ENCODE data around the gene CSNK2B. TPM values are rescaled to one million over a fixed set of nuclear protein-coding genes. Genes with fewer than 3 reads are reported as not detected.

CSNK2B gene
- total RNA-seq, 4 donors from 2014 or later = 381 to 429 (median 403) TPM

DNA sequence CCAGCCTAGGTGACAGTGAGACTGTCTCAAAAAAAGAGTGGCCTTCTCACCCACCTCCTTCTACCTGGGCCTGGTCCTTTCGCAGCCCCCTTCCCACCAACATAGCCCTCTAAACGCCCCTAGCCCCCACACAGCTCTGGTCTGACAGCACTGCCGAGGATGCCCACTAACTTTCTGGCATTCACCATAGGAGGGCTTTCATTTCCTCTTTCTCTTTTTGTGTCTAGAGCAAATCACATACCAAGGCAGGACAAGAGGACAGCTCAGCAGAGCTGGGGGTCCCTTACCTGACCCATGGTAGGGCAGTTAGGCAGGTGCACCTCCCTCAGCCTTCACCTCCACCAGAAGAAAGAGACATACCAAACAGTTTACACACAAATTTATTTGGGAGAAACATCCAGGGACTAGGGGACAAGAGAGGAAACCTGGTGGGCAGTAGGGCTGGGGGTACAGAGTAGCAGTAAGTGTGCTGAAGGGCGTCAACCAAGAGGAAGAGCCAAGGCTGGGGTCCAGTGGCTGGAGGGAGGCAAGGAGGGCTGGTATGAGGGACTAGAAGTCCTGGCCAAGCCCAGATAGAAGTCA, 10.5 kb downstream of the CSNK2B start:
- H3K27me3 ChIP-seq = no peaks in the 10 kb centered on the region
- TF ChIP-seq POLR2A (IDR thresholded peaks at IDR 0.05) (no peak), EP300 (IDR thresholded peaks at IDR 0.05) (no peak), CTCF (IDR thresholded peaks at IDR 0.05) (no peak), POLR2AphosphoS5 (IDR thresholded peaks at IDR 0.05) (no peak)
- no peak overlapping the region for H3K27ac ChIP-seq
- peaks cover 24% of the 10 kb centered on the region for H3K36me3 ChIP-seq
- no peak for DNase-seq (ENCODE audit: low spot score in 2 of 2)
- 82% methylated on average over 4 of the region's 4 CpGs for whole genome bisulfite sequencing
- no peaks in the 10 kb centered on the region for H3K9me3 ChIP-seq
- peaks cover 11% of the 10 kb centered on the region for H3K4me1 ChIP-seq
- H3K4me3 ChIP-seq = no peak overlapping the region

DNA sequence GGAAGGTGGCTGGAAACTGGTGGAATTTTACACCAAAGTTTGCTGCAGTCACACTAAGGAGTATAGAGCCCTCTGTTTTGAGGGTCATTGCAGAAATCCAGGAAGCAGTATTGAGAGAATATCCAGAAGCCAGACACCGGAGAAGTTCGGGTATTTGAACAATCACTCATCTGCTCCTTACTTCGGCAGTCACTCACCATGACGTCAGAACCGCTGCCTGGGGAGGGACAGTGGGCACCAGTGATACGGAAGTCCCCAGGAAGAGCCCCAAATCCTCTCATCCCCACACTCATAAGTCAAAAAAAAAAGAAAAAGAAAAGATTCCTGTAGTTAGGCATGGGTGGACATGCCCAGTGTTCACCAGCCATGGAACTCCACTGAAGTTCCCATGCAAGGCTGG, 11.0 kb downstream of the CSNK2B start:
- Histone ChIP-seq H3K4me3 (no peak overlapping the region), H3K27ac (no peak overlapping the region), H3K27me3 (no peaks in the 10 kb centered on the region), H3K36me3 (peaks cover 19% of the 10 kb centered on the region), H3K4me1 (peaks cover 15% of the 10 kb centered on the region), H3K9me3 (no peaks in the 10 kb centered on the region)
- DNase-seq (ENCODE audit: low spot score in 2 of 2) = no peak
- 71% methylated on average over 6 of the region's 6 CpGs for WGBS
- TF ChIP-seq POLR2AphosphoS5 (IDR thresholded peaks at IDR 0.05) (no peak), POLR2A (IDR thresholded peaks at IDR 0.05) (no peak)

DNA sequence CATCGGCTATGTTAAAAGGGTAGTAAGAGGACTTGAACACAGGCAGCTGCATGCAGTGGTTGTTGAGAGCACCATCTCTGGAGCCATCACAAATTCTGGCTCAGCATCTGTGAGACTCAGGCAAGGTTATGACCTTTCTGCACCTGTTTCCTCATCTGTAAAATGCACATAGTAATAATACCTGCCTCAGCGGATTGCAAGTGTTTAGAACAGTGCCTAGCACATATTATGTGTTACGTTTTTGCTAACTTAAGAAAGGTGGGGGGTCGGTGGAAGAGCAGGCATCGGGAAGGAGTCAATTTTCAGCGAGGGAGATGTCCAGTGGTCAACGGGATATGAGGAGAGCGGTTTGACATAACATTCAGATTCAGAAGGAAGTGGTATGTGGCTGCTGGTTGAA, 12.1 kb downstream of the CSNK2B start:
- no peak for TF ChIP-seq CTCF (IDR thresholded peaks at IDR 0.05)
- no peak for TF ChIP-seq EP300 (IDR thresholded peaks at IDR 0.05)
- no peak for TF ChIP-seq POLR2A (IDR thresholded peaks at IDR 0.05)
- TF ChIP-seq POLR2AphosphoS5 (IDR thresholded peaks at IDR 0.05) = no peak
- Histone ChIP-seq H3K4me1 (peaks cover 18% of the 10 kb centered on the region), H3K4me3 (no peak overlapping the region), H3K27me3 (no peaks in the 10 kb centered on the region), H3K27ac (no peak overlapping the region), H3K36me3 (peaks cover 8% of the 10 kb centered on the region), H3K9me3 (no peaks in the 10 kb centered on the region)
- 80% methylated on average over 8 of the region's 8 CpGs for WGBS
- no peak for DNase-seq (ENCODE audit: low spot score in 2 of 2)

- WGBS = 5% methylated on average over 16 of the region's 17 CpGs
- no peak for TF ChIP-seq POLR2A (IDR thresholded peaks at IDR 0.05)
- peak; percentile 60 to 63 for TF ChIP-seq CTCF (IDR thresholded peaks at IDR 0.05)
- no peak for TF ChIP-seq EP300 (IDR thresholded peaks at IDR 0.05)
- peak in 1 of 3 donors; percentile 74 for TF ChIP-seq POLR2AphosphoS5 (IDR thresholded peaks at IDR 0.05)
- peak; percentile 90 to 93 for DNase-seq (ENCODE audit: low spot score in 2 of 2)
- Histone ChIP-seq H3K4me1 (peaks cover 21% of the 10 kb centered on the region), H3K36me3 (no peaks in the 10 kb centered on the region), H3K9me3 (no peaks in the 10 kb centered on the region), H3K27ac (peak within 1 kb of the TSS; percentile 48), H3K27me3 (no peaks in the 10 kb centered on the region), H3K4me3 (peak within 1 kb of the TSS; percentile 56)
These were observed 14.6 kb downstream of the CSNK2B start, which contains the start of gene LY6G5C for GRCh38 chr6:31680226-31681134. Gene LY6G5C, minus strand, starts transcription at chr6:31681067. Its CDS starts 694 bp downstream, at chr6:31680373.

GRCh38 chr6:31681135-31681671, 15.3 kb downstream of the CSNK2B start:
- Histone ChIP-seq H3K27ac (peak overlapping the region; percentile 48), H3K27me3 (no peaks in the 10 kb centered on the region), H3K4me3 (peak overlapping the region; percentile 56), H3K9me3 (no peaks in the 10 kb centered on the region), H3K36me3 (peaks cover 7% of the 10 kb centered on the region), H3K4me1 (peaks cover 21% of the 10 kb centered on the region)
- TF ChIP-seq EP300 (IDR thresholded peaks at IDR 0.05) = no peak
- peak in 1 of 2 donors; percentile 14 for TF ChIP-seq CTCF (IDR thresholded peaks at IDR 0.05)
- 1% methylated on average over 40 of the region's 40 CpGs for WGBS
- DNase-seq (ENCODE audit: low spot score in 2 of 2) = no peak

All from suprapubic skin (tissue), 4 donors.